Measurements from ENCODE around the gene KCNQ5.

KCNQ5 gene

GRCh38 chr6:73086726-73087125 is 464.9 kb downstream of the KCNQ5 start:
- Mint-ChIP-seq H3K36me3 (ENCODE audit: low read depth) (peaks cover 4% of the 10 kb centered on the region), H3K27me3 (ENCODE audit: low read depth, poor library complexity) (no peaks in the 10 kb centered on the region), H3K4me3 (no peak overlapping the region), H3K4me1 (peaks cover 33% of the 10 kb centered on the region), H3K27ac (no peak overlapping the region), H3K9me3 (peaks cover 11% of the 10 kb centered on the region)
- TF ChIP-seq, protein P1, sequence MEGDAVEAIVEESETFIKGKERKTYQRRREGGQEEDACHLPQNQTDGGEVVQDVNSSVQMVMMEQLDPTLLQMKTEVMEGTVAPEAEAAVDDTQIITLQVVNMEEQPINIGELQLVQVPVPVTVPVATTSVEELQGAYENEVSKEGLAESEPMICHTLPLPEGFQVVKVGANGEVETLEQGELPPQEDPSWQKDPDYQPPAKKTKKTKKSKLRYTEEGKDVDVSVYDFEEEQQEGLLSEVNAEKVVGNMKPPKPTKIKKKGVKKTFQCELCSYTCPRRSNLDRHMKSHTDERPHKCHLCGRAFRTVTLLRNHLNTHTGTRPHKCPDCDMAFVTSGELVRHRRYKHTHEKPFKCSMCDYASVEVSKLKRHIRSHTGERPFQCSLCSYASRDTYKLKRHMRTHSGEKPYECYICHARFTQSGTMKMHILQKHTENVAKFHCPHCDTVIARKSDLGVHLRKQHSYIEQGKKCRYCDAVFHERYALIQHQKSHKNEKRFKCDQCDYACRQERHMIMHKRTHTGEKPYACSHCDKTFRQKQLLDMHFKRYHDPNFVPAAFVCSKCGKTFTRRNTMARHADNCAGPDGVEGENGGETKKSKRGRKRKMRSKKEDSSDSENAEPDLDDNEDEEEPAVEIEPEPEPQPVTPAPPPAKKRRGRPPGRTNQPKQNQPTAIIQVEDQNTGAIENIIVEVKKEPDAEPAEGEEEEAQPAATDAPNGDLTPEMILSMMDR (IDR thresholded peaks at IDR 0.05) = no peak
- DNase-seq = no peak

DNA sequence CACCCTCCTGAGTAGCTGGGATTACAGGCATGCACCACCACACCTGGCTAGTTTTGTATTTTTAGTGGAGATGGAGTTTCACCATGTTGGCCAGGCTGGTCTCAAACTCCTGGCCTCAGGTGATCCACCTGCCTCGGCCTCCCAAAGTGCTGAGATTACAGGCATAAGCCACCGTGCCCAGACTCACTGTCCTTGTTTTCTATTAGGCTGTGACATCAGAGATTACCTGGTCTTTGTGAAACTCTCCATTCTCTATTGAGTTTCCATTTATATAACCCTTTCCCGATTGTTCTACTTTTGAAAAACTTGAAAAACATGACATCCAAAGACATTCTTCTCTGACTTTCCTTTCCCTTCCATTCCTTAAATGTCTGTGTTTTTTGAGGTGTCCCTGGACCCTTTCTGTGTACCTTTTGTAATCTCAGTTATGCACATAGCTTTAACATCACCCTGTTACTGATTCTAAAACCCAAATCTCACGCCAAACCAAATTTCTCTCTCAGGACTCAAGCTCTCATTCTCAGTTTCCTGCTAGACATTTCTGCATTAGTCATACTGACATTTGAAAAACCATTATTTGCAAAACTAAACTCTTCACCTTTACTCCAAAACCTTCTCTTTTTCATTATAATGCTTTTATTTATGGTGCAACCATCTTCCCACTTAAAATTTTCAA is 466.4 kb downstream of the KCNQ5 start:
- TF ChIP-seq, protein P1 (IDR thresholded peaks at IDR 0.05) = no peak
- H3K27ac Mint-ChIP-seq = no peak overlapping the region
- H3K36me3 Mint-ChIP-seq (ENCODE audit: low read depth) = peaks cover 14% of the 10 kb centered on the region

DNA sequence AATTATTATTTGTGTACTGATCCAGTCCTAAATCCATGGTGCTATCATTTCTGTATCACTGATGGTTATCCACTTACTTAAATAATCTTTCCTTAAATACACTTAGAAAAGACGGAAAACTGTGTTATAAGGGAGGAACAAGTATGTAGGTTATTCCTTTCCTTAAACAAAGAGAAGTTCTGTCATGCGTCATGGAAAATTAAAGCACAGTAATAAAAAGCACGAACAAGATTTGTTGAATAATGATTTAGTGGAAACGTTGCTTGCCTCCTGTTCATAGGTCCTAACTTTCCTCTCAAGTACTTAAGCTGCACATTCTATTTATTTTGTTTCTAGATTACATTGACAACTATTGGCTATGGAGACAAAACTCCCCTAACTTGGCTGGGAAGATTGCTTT is 483.1 kb downstream of the KCNQ5 start:
- no peak for DNase-seq
- no peak overlapping the region for H3K27ac Mint-ChIP-seq
- H3K9me3 Mint-ChIP-seq = peaks cover 20% of the 10 kb centered on the region
- peaks cover 4% of the 10 kb centered on the region for H3K4me1 Mint-ChIP-seq
- H3K4me3 Mint-ChIP-seq = no peak overlapping the region
- no peaks in the 10 kb centered on the region for H3K27me3 Mint-ChIP-seq (ENCODE audit: low read depth, poor library complexity)
- no peaks in the 10 kb centered on the region for H3K36me3 Mint-ChIP-seq (ENCODE audit: low read depth)
- TF ChIP-seq, protein P1 (IDR thresholded peaks at IDR 0.05) = no peak

More for the DNA sequence above, 466.4 kb downstream of the KCNQ5 start:
- Mint-ChIP-seq H3K4me1 (peaks cover 27% of the 10 kb centered on the region), H3K4me3 (no peak overlapping the region), H3K27me3 (ENCODE audit: low read depth, poor library complexity) (no peaks in the 10 kb centered on the region), H3K9me3 (peaks cover 27% of the 10 kb centered on the region)
- no peak for DNase-seq

DNA sequence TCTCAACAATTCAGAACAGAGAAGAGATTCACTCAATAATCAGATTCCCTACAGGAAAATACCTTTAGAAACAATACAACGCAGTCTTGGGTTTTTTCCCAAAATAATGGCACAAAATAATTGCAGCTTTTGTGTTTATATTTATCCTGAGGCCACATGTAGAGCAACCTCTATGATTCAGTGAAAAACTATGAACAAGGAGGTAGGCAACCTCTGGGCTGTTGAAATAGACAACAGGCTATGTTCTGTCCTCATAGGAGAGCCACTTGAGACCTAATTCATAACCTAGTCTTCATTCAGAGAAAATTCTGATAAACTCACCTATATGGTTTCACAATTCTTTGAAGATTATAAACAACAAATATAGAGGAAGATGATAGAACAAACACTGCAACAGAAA is 485.2 kb downstream of the KCNQ5 start:
- no peaks in the 10 kb centered on the region for H3K27me3 Mint-ChIP-seq (ENCODE audit: low read depth, poor library complexity)
- no peak overlapping the region for H3K27ac Mint-ChIP-seq
- H3K4me3 Mint-ChIP-seq = no peak overlapping the region
- H3K4me1 Mint-ChIP-seq = peaks cover 4% of the 10 kb centered on the region
- TF ChIP-seq, protein P1 (IDR thresholded peaks at IDR 0.05) = no peak
- H3K9me3 Mint-ChIP-seq = peaks cover 3% of the 10 kb centered on the region
- DNase-seq = no peak
- no peaks in the 10 kb centered on the region for H3K36me3 Mint-ChIP-seq (ENCODE audit: low read depth)

- Mint-ChIP-seq H3K4me1 (peaks cover 4% of the 10 kb centered on the region), H3K27me3 (ENCODE audit: low read depth, poor library complexity) (no peaks in the 10 kb centered on the region), H3K27ac (no peak overlapping the region), H3K9me3 (no peaks in the 10 kb centered on the region), H3K4me3 (no peak overlapping the region), H3K36me3 (ENCODE audit: low read depth) (peaks cover 9% of the 10 kb centered on the region)
- TF ChIP-seq, protein P1 (IDR thresholded peaks at IDR 0.05) = no peak
- DNase-seq = no peak
These were observed 487.1 kb downstream of the KCNQ5 start for GRCh38 chr6:73108949-73109348.

DNA sequence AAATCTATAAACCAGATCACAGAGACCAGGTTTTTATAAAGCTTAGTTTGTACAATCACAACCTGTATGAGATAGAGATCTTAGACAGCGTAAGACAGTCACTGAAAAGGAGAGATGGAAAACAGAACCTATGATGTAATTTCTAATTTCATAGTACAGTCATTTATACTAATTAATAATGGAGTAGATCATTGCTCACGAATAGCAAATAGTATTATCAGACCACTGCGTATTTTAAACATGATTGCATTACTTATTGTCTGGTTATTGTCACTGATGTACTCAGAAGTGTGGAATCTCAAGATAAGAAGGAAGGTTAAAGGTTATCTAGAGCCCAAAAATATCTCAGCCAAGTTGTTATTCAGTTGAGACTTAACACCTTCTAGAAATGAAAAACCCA is 487.8 kb downstream of the KCNQ5 start:
- TF ChIP-seq, protein P1 (IDR thresholded peaks at IDR 0.05) = no peak
- Mint-ChIP-seq H3K27me3 (ENCODE audit: low read depth, poor library complexity) (no peaks in the 10 kb centered on the region), H3K9me3 (no peaks in the 10 kb centered on the region), H3K36me3 (ENCODE audit: low read depth) (peaks cover 9% of the 10 kb centered on the region), H3K4me3 (no peak overlapping the region), H3K27ac (no peak overlapping the region), H3K4me1 (peaks cover 4% of the 10 kb centered on the region)
- DNase-seq = no peak
